ENCODE data around the gene DLX5. TPM values are rescaled to one million over a fixed set of nuclear protein-coding genes. Genes with fewer than 3 reads are reported as not detected.

The DLX5 gene
- polyA plus RNA-seq, 4 donors, result 0.04 to 0.12 TPM; not detected in 2

GRCh38 chr7:97020601-97020995 lies 4.0 kb downstream of the DLX5 start:
- Histone ChIP-seq H3K4me3 (ENCODE audit: low read depth in 1 of 3, low read length in 3 of 3) (no peak overlapping the region), H3K4me1 (ENCODE audit: control insufficient read depth in 3 of 3, insufficient read depth in 2 of 3, low read depth in 1 of 3, low read length in 2 of 3) (peaks cover 0 to 2% (median 0%) of the 10 kb centered on the region in 3 donors), H3K9me3 (ENCODE audit: control insufficient read depth in 2 of 2, insufficient read depth in 1 of 2, low read depth in 1 of 2, low read length in 1 of 2) (no peaks in the 10 kb centered on the region), H3K36me3 (ENCODE audit: control insufficient read depth in 3 of 3, insufficient read depth in 2 of 3, low read depth in 1 of 3, low read length in 3 of 3) (no peaks in the 10 kb centered on the region), H3K27ac (ENCODE audit: low read depth in 1 of 3, low read length in 2 of 3) (no peak overlapping the region), H3K27me3 (ENCODE audit: control insufficient read depth in 3 of 3, insufficient read depth in 3 of 3, low read length in 3 of 3) (peaks cover 21 to 98% (median 63%) of the 10 kb centered on the region in 3 donors)
- no peak for FAIRE-seq
- no peak for DNase-seq
- WGBS, 3 donors, result 12 to 20% (median 12%) methylated on average over 17 of the region's 17 CpGs

- H3K4me1 ChIP-seq (ENCODE audit: control insufficient read depth in 3 of 3, insufficient read depth in 2 of 3, low read depth in 1 of 3, low read length in 2 of 3), result peaks cover 0 to 2% (median 0%) of the 10 kb centered on the region in 3 donors
- H3K27ac ChIP-seq (ENCODE audit: low read depth in 1 of 3, low read length in 2 of 3), result no peak overlapping the region
- H3K36me3 ChIP-seq (ENCODE audit: control insufficient read depth in 3 of 3, insufficient read depth in 2 of 3, low read depth in 1 of 3, low read length in 3 of 3), result no peaks in the 10 kb centered on the region
- no peak overlapping the region for H3K4me3 ChIP-seq (ENCODE audit: low read depth in 1 of 3, low read length in 3 of 3)
- FAIRE-seq, result no peak
- H3K27me3 ChIP-seq (ENCODE audit: control insufficient read depth in 3 of 3, insufficient read depth in 3 of 3, low read length in 3 of 3), result peaks cover 21 to 98% (median 63%) of the 10 kb centered on the region in 3 donors
- 8 to 21% (median 9%) methylated on average over 5 of the region's 5 CpGs for WGBS, 3 donors
- H3K9me3 ChIP-seq (ENCODE audit: control insufficient read depth in 2 of 2, insufficient read depth in 1 of 2, low read depth in 1 of 2, low read length in 1 of 2), result no peaks in the 10 kb centered on the region
- DNase-seq, result no peak
Measured at GRCh38 chr7:97019710-97020225, 4.9 kb downstream of the DLX5 start.

GRCh38 chr7:97018791-97019531 lies 5.7 kb downstream of the DLX5 start:
- no peak overlapping the region for H3K27ac ChIP-seq (ENCODE audit: low read depth in 1 of 3, low read length in 2 of 3)
- H3K4me1 ChIP-seq (ENCODE audit: control insufficient read depth in 3 of 3, insufficient read depth in 2 of 3, low read depth in 1 of 3, low read length in 2 of 3), result no peaks in the 10 kb centered on the region
- 10 to 15% (median 14%) methylated on average over 19 of the region's 19 CpGs for WGBS, 3 donors
- no peak for FAIRE-seq
- H3K4me3 ChIP-seq (ENCODE audit: low read depth in 1 of 3, low read length in 3 of 3), result no peak overlapping the region
- H3K27me3 ChIP-seq (ENCODE audit: control insufficient read depth in 3 of 3, insufficient read depth in 3 of 3, low read length in 3 of 3), result peaks cover 21 to 97% (median 55%) of the 10 kb centered on the region in 3 donors
- no peaks in the 10 kb centered on the region for H3K36me3 ChIP-seq (ENCODE audit: control insufficient read depth in 3 of 3, insufficient read depth in 2 of 3, low read depth in 1 of 3, low read length in 3 of 3)
- H3K9me3 ChIP-seq (ENCODE audit: control insufficient read depth in 2 of 2, insufficient read depth in 1 of 2, low read depth in 1 of 2, low read length in 1 of 2), result no peaks in the 10 kb centered on the region
- DNase-seq, result no peak

- Histone ChIP-seq H3K27me3 (ENCODE audit: control insufficient read depth in 3 of 3, insufficient read depth in 3 of 3, low read length in 3 of 3) (peaks cover 21 to 96% (median 50%) of the 10 kb centered on the region in 3 donors), H3K4me3 (ENCODE audit: low read depth in 1 of 3, low read length in 3 of 3) (no peak overlapping the region), H3K9me3 (ENCODE audit: control insufficient read depth in 2 of 2, insufficient read depth in 1 of 2, low read depth in 1 of 2, low read length in 1 of 2) (no peaks in the 10 kb centered on the region), H3K36me3 (ENCODE audit: control insufficient read depth in 3 of 3, insufficient read depth in 2 of 3, low read depth in 1 of 3, low read length in 3 of 3) (no peaks in the 10 kb centered on the region), H3K27ac (ENCODE audit: low read depth in 1 of 3, low read length in 2 of 3) (no peak overlapping the region), H3K4me1 (ENCODE audit: control insufficient read depth in 3 of 3, insufficient read depth in 2 of 3, low read depth in 1 of 3, low read length in 2 of 3) (no peaks in the 10 kb centered on the region)
- FAIRE-seq, result no peak
- 7 to 14% (median 8%) methylated on average over 22 of the region's 22 CpGs for WGBS, 3 donors
- no peak for DNase-seq
Measured at GRCh38 chr7:97018126-97018601, 6.5 kb downstream of the DLX5 start.

GRCh38 chr7:97017192-97018125 lies 7.2 kb downstream of the DLX5 start:
- DNase-seq (no peak), FAIRE-seq (no peak)
- Histone ChIP-seq H3K27me3 (ENCODE audit: control insufficient read depth in 3 of 3, insufficient read depth in 3 of 3, low read length in 3 of 3) (peaks cover 21 to 96% (median 48%) of the 10 kb centered on the region in 3 donors), H3K36me3 (ENCODE audit: control insufficient read depth in 3 of 3, insufficient read depth in 2 of 3, low read depth in 1 of 3, low read length in 3 of 3) (no peaks in the 10 kb centered on the region), H3K27ac (ENCODE audit: low read depth in 1 of 3, low read length in 2 of 3) (no peak overlapping the region), H3K4me1 (ENCODE audit: control insufficient read depth in 3 of 3, insufficient read depth in 2 of 3, low read depth in 1 of 3, low read length in 2 of 3) (no peaks in the 10 kb centered on the region), H3K4me3 (ENCODE audit: low read depth in 1 of 3, low read length in 3 of 3) (no peak overlapping the region), H3K9me3 (ENCODE audit: control insufficient read depth in 2 of 2, insufficient read depth in 1 of 2, low read depth in 1 of 2, low read length in 1 of 2) (no peaks in the 10 kb centered on the region)
- 7 to 12% (median 12%) methylated on average over 30 to 37 of the region's 37 CpGs for WGBS, 3 donors

- Histone ChIP-seq H3K4me3 (ENCODE audit: low read depth in 1 of 3, low read length in 3 of 3) (no peak overlapping the region), H3K27ac (ENCODE audit: low read depth in 1 of 3, low read length in 2 of 3) (no peak overlapping the region), H3K36me3 (ENCODE audit: control insufficient read depth in 3 of 3, insufficient read depth in 2 of 3, low read depth in 1 of 3, low read length in 3 of 3) (no peaks in the 10 kb centered on the region), H3K4me1 (ENCODE audit: control insufficient read depth in 3 of 3, insufficient read depth in 2 of 3, low read depth in 1 of 3, low read length in 2 of 3) (no peaks in the 10 kb centered on the region), H3K27me3 (ENCODE audit: control insufficient read depth in 3 of 3, insufficient read depth in 3 of 3, low read length in 3 of 3) (peaks cover 21 to 96% (median 44%) of the 10 kb centered on the region in 3 donors), H3K9me3 (ENCODE audit: control insufficient read depth in 2 of 2, insufficient read depth in 1 of 2, low read depth in 1 of 2, low read length in 1 of 2) (no peaks in the 10 kb centered on the region)
- 3 to 6% (median 4%) methylated on average over 48 to 54 of the region's 55 CpGs for WGBS, 3 donors
- DNase-seq (no peak), FAIRE-seq (no peak)
Measured at GRCh38 chr7:97016381-97017191, 8.0 kb downstream of the DLX5 start.

GRCh38 chr7:97015756-97016380 lies 8.8 kb downstream of the DLX5 start:
- Histone ChIP-seq H3K27ac (ENCODE audit: low read depth in 1 of 3, low read length in 2 of 3) (no peak overlapping the region), H3K4me1 (ENCODE audit: control insufficient read depth in 3 of 3, insufficient read depth in 2 of 3, low read depth in 1 of 3, low read length in 2 of 3) (no peaks in the 10 kb centered on the region), H3K4me3 (ENCODE audit: low read depth in 1 of 3, low read length in 3 of 3) (no peak overlapping the region), H3K36me3 (ENCODE audit: control insufficient read depth in 3 of 3, insufficient read depth in 2 of 3, low read depth in 1 of 3, low read length in 3 of 3) (no peaks in the 10 kb centered on the region), H3K27me3 (ENCODE audit: control insufficient read depth in 3 of 3, insufficient read depth in 3 of 3, low read length in 3 of 3) (peaks cover 18 to 95% (median 40%) of the 10 kb centered on the region in 3 donors), H3K9me3 (ENCODE audit: control insufficient read depth in 2 of 2, insufficient read depth in 1 of 2, low read depth in 1 of 2, low read length in 1 of 2) (no peaks in the 10 kb centered on the region)
- 3 to 5% (median 4%) methylated on average over 12 of the region's 12 CpGs for WGBS, 3 donors
- DNase-seq (no peak), FAIRE-seq (no peak)
